Fibroblast of lung (primary cell): ENCODE results near the gene MAP3K4. TPM values are rescaled to one million over a fixed set of nuclear protein-coding genes. Genes with fewer than 3 reads are reported as not detected.
"Not testable (repeated sequence)": the region's sequence is repeated elsewhere in the genome, so short reads cannot be mapped to it uniquely, and the experiment has no call there.

Experiments
- DNase-seq, 2 donors: peaks; one replicate each; pipeline versions ENCODE4 v3.0.0 to v3.0.0-alpha.2; 2010; ENCODE audit warnings: low read depth in 2 of 2
- H2AFZ ChIP-seq: 2 replicates; pipeline ENCODE4 v1.5.1; 2012; ENCODE audit warnings: low read length, control low read depth, inconsistent platforms
- H3K27ac ChIP-seq: 2 replicates; pipeline ENCODE4 v1.5.1; 2011; ENCODE audit warnings: low read length, control low read depth; ENCODE audit not compliant: insufficient read depth
- H3K27me3 ChIP-seq: 2 replicates; pipeline ENCODE4 v1.5.1; 2011; ENCODE audit warnings: mild to moderate bottlenecking, low read length; ENCODE audit not compliant: control insufficient read depth, insufficient read depth
- H3K36me3 ChIP-seq: 2 replicates; pipeline ENCODE4 v1.5.1; 2011; ENCODE audit warnings: low read length; ENCODE audit not compliant: control insufficient read depth, insufficient read depth
- H3K4me1 ChIP-seq: 2 replicates; pipeline ENCODE4 v1.5.1; 2011; ENCODE audit warnings: low read length; ENCODE audit not compliant: control insufficient read depth, insufficient read depth; ENCODE audit errors: extremely low read depth
- H3K4me2 ChIP-seq: 2 replicates; pipeline ENCODE4 v1.5.1; 2011; ENCODE audit warnings: low read length, control low read depth; ENCODE audit not compliant: insufficient read depth; ENCODE audit errors: extremely low read depth
- H3K4me3 ChIP-seq, 4 experiments: fragments of 200-600 bp in 1 of 4; sonication (generic) in 1 of 4; replicated peaks in 1 of 4; 2 replicates each; pipeline ENCODE4 v1.5.1; 2011 to 2016; ENCODE audit warnings: low read length in 4 of 4, low read depth in 3 of 4, mild to moderate bottlenecking in 3 of 4, control low read depth in 2 of 4, inconsistent platforms in 1 of 4, mixed read lengths in 1 of 4; ENCODE audit not compliant: insufficient read depth in 1 of 4; ENCODE audit errors: control extremely low read depth in 1 of 4
- H3K79me2 ChIP-seq: 2 replicates; pipeline ENCODE4 v1.5.1; 2012; ENCODE audit warnings: mild to moderate bottlenecking, low read length, inconsistent platforms; ENCODE audit not compliant: control insufficient read depth, insufficient read depth
- H3K9ac ChIP-seq: 2 replicates; pipeline ENCODE4 v1.5.1; 2011; ENCODE audit warnings: mild to moderate bottlenecking, low read length, control low read depth; ENCODE audit not compliant: insufficient read depth
- H3K9me3 ChIP-seq: 2 replicates; pipeline ENCODE4 v1.5.1; 2012; ENCODE audit warnings: low read depth, low read length; ENCODE audit not compliant: control insufficient read depth, insufficient read depth
- H4K20me1 ChIP-seq: 2 replicates; pipeline ENCODE4 v1.5.1; 2011; ENCODE audit warnings: low read length; ENCODE audit not compliant: control insufficient read depth, insufficient read depth; ENCODE audit errors: extremely low read depth
- EZH2 ChIP-seq: IDR thresholded peaks from 2 replicates; pipeline ENCODE4 v1.5.1; 2012; ENCODE audit warnings: low read length, control low read depth, mild to moderate bottlenecking; ENCODE audit errors: missing control alignments
- polyA plus RNA-seq, 2 donors: library from polyadenylated mRNA; depleted of rRNA in 1 of 2; stranded (reverse) in 1 of 2; unstranded in 1 of 2; fragments of >200 nt; gene quantifications; 2 replicates each; pipeline ENCODE4 v1.2.1, GENCODE V29; 2011 to 2012; ENCODE audit warnings: missing spikeins in 1 of 2
- total RNA-seq: library from RNA; depleted of rRNA; stranded (reverse); fragments of >200 nt; gene quantifications from 2 replicates; pipeline ENCODE4 v1.2.1, GENCODE V29; 2014
- TF ChIP-seq, protein P1 (sequence below), 2 donors: IDR thresholded peaks in 1 of 2; conservative IDR thresholded peaks in 1 of 2; 1 replicate in 1 of 2; 2 replicates in 1 of 2; pipeline ENCODE4 v1.5.1; 2011 to 2012; ENCODE audit warnings: low read length in 2 of 2, control low read depth in 1 of 2, inconsistent platforms in 1 of 2, low read depth in 1 of 2, mild to moderate bottlenecking in 1 of 2

MAP3K4 gene
- total and polyA plus RNA-seq, 2 donors (not counting 1 experiment from before 2014, with no cell fraction given), result 9.1 to 44.4 TPM

- Histone ChIP-seq H3K4me1 (peaks cover 9% of the 10 kb centered on the region), H3K27ac (peak overlapping the region; percentile 70), H3K9ac (no peak overlapping the region), H4K20me1 (no peaks in the 10 kb centered on the region), H3K36me3 (no peaks in the 10 kb centered on the region), H3K79me2 (no peaks in the 10 kb centered on the region), H3K4me2 (peak overlapping the region; percentile 70), H3K4me3 (no peak overlapping the region), H3K27me3 (no peaks in the 10 kb centered on the region), H3K9me3 (no peaks in the 10 kb centered on the region), H2AFZ (no peak overlapping the region)
- TF ChIP-seq EZH2, result no peak
- TF ChIP-seq, protein P1, sequence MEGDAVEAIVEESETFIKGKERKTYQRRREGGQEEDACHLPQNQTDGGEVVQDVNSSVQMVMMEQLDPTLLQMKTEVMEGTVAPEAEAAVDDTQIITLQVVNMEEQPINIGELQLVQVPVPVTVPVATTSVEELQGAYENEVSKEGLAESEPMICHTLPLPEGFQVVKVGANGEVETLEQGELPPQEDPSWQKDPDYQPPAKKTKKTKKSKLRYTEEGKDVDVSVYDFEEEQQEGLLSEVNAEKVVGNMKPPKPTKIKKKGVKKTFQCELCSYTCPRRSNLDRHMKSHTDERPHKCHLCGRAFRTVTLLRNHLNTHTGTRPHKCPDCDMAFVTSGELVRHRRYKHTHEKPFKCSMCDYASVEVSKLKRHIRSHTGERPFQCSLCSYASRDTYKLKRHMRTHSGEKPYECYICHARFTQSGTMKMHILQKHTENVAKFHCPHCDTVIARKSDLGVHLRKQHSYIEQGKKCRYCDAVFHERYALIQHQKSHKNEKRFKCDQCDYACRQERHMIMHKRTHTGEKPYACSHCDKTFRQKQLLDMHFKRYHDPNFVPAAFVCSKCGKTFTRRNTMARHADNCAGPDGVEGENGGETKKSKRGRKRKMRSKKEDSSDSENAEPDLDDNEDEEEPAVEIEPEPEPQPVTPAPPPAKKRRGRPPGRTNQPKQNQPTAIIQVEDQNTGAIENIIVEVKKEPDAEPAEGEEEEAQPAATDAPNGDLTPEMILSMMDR (conservative IDR thresholded peaks at IDR 0.05 in 1 of 2, IDR thresholded peaks at IDR 0.05 in 1 of 2; ENCODE audit: low read depth in 1 of 2, low read length in 2 of 2), result no peak
- DNase-seq, result peak; percentile 93 to 95
These were observed 17.2 kb upstream of the MAP3K4 start for GRCh38 chr6:160974304-160974771.

GRCh38 chr6:160975162-160975561 is 16.4 kb upstream of the MAP3K4 start:
- H3K4me2 ChIP-seq, result no peak overlapping the region
- no peak overlapping the region for H3K9ac ChIP-seq
- no peak overlapping the region for H2AFZ ChIP-seq
- no peaks in the 10 kb centered on the region for H3K79me2 ChIP-seq
- peaks cover 9% of the 10 kb centered on the region for H3K4me1 ChIP-seq
- H3K36me3 ChIP-seq, result no peaks in the 10 kb centered on the region
- TF ChIP-seq, protein P1 (conservative IDR thresholded peaks at IDR 0.05 in 1 of 2, IDR thresholded peaks at IDR 0.05 in 1 of 2; ENCODE audit: low read depth in 1 of 2, low read length in 2 of 2), result no peak
- no peak for TF ChIP-seq EZH2
- H4K20me1 ChIP-seq, result no peaks in the 10 kb centered on the region
- H3K27me3 ChIP-seq, result no peaks in the 10 kb centered on the region
- no peak for DNase-seq
- no peak overlapping the region for H3K4me3 ChIP-seq
- no peak overlapping the region for H3K27ac ChIP-seq
- no peaks in the 10 kb centered on the region for H3K9me3 ChIP-seq

- not testable (repeated sequence) for H2AFZ ChIP-seq, DNase-seq, H3K36me3 ChIP-seq, H3K79me2 ChIP-seq, H3K27ac ChIP-seq, H3K27me3 ChIP-seq, H4K20me1 ChIP-seq, H3K9ac ChIP-seq, H3K4me1 ChIP-seq, H3K4me3 ChIP-seq, H3K9me3 ChIP-seq, H3K4me2 ChIP-seq
These were observed 15.6 kb upstream of the MAP3K4 start for GRCh38 chr6:160975961-160976360.
